Natural killer cell (primary cell): ENCODE measurements around the gene C1orf226. TPM values are rescaled to one million over a fixed set of nuclear protein-coding genes. Genes with fewer than 3 reads are reported as not detected.
"Not testable (repeated sequence)": the region's sequence is repeated elsewhere in the genome, so short reads cannot be mapped to it uniquely, and the experiment has no call there.

ENCODE experiments used
- ATAC-seq, 3 donors: fragments of 150-1000 bp in 2 of 3; fragments of 200-7000 bp in 1 of 3; cut with Tn5 transposase; 1 replicate in 1 of 3; 2 replicates in 2 of 3; pipeline ENCODE4 v1.10.0; 2021; ENCODE audit warnings: mild to moderate bottlenecking in 2 of 3, moderate library complexity in 2 of 3
- DNase-seq, 2 donors: peaks; one replicate each; pipeline versions ENCODE4 v3.0.0 to v3.0.0-alpha.2; 2013 to 2021; ENCODE audit warnings: mixed read lengths in 1 of 2
- H3K27ac ChIP-seq: one replicate; pipeline ENCODE4 v1.5.1; 2013; ENCODE audit warnings: mild to moderate bottlenecking, low read length
- H3K27me3 ChIP-seq: one replicate; pipeline ENCODE4 v1.6.1; 2013; ENCODE audit warnings: low read length; ENCODE audit not compliant: control insufficient read depth, insufficient read depth
- H3K36me3 ChIP-seq: one replicate; pipeline ENCODE4 v1.6.1; 2013; ENCODE audit warnings: low read length; ENCODE audit not compliant: control insufficient read depth, insufficient read depth
- H3K4me1 ChIP-seq: one replicate; pipeline ENCODE4 v1.6.1; 2013; ENCODE audit warnings: low read length; ENCODE audit not compliant: control insufficient read depth, insufficient read depth
- H3K4me3 ChIP-seq: one replicate; pipeline ENCODE4 v1.5.1; 2013; ENCODE audit warnings: low read length
- H3K9me3 ChIP-seq: one replicate; pipeline ENCODE4 v1.6.1; 2013; ENCODE audit warnings: low read length; ENCODE audit not compliant: control insufficient read depth, insufficient read depth
- H3K27ac Mint-ChIP-seq, 2 donors: one replicate each; pipeline ENCODE4 v1.8.0; 2022; ENCODE audit warnings: mild to moderate bottlenecking in 2 of 2, mixed read lengths in 2 of 2, moderate library complexity in 1 of 2
- H3K27me3 Mint-ChIP-seq, 2 donors: one replicate each; pipeline ENCODE4 v1.8.0; 2022; ENCODE audit warnings: low read depth in 2 of 2, mixed read lengths in 2 of 2
- H3K36me3 Mint-ChIP-seq: one replicate; pipeline ENCODE4 v1.8.0; 2022; ENCODE audit warnings: mixed read lengths
- H3K4me1 Mint-ChIP-seq, 2 donors: one replicate each; pipeline ENCODE4 v1.8.0; 2022; ENCODE audit warnings: mixed read lengths in 2 of 2
- H3K4me3 Mint-ChIP-seq: one replicate; pipeline ENCODE4 v1.8.0; 2022; ENCODE audit warnings: mild to moderate bottlenecking, moderate library complexity, mixed read lengths
- H3K9me3 Mint-ChIP-seq, 2 donors: one replicate each; pipeline ENCODE4 v1.8.0; 2022; ENCODE audit warnings: mixed read lengths in 2 of 2
- CTCF ChIP-seq: fragments of 200-600 bp; IDR thresholded peaks from one replicate; pipeline ENCODE4 v1.8.0; 2022; ENCODE audit warnings: antibody characterized with exemption
- WGBS: methylation state at CpG from one replicate; pipeline ENCODE4 v1.1.7; 2013; ENCODE audit warnings: missing lambda C conversion rate; ENCODE audit not compliant: insufficient coverage; 5-methylcytosine and 5-hydroxymethylcytosine counted together
- intact Hi-C: fragments of 100-400 bp; cut with micrococcal nuclease; formaldehyde crosslinking; loops from one replicate; pipeline ENCODE4 v1.14.2; 2022
- total RNA-seq, 4 donors: library from RNA; stranded (reverse); fragments of 120-200 nt in 1 of 4; gene quantifications; one replicate each; pipeline versions ENCODE4 v1.2.3 to v1.2.4, GENCODE V29; 2013 to 2022

C1orf226 gene
- total RNA-seq, 3 donors from 2014 or later (not counting 1 experiment from before 2014, with no cell fraction given) = 0.09 to 0.34 (median 0.13) TPM

- Mint-ChIP-seq H3K27me3 (peaks cover 0 to 5% of the 10 kb centered on the region in 2 donors), H3K9me3 (no peaks in the 10 kb centered on the region), H3K36me3 (no peaks in the 10 kb centered on the region), H3K4me1 (no peaks in the 10 kb centered on the region), H3K4me3 (no peak overlapping the region), H3K27ac (no peak overlapping the region)
- DNase-seq = no peak
- Histone ChIP-seq H3K27me3 (no peaks in the 10 kb centered on the region), H3K27ac (no peak overlapping the region), H3K4me1 (no peaks in the 10 kb centered on the region), H3K4me3 (no peak overlapping the region), H3K36me3 (no peaks in the 10 kb centered on the region), H3K9me3 (no peaks in the 10 kb centered on the region)
- ATAC-seq = no peak
- intact Hi-C loops = no loop called here
- WGBS = 72% methylated on average over 11 of the region's 11 CpGs
- TF ChIP-seq CTCF = no peak
These were observed 31.7 kb upstream of the C1orf226 start for GRCh38 chr1:162349635-162350330.

GRCh38 chr1:162351246-162351842 lies 30.2 kb upstream of the C1orf226 start:
- no peak overlapping the region for H3K27ac ChIP-seq
- Mint-ChIP-seq H3K27me3 (peaks cover 0 to 7% of the 10 kb centered on the region in 2 donors), H3K36me3 (no peaks in the 10 kb centered on the region), H3K27ac (no peak overlapping the region), H3K4me1 (no peaks in the 10 kb centered on the region), H3K4me3 (no peak overlapping the region), H3K9me3 (no peaks in the 10 kb centered on the region)
- intact Hi-C loops = no loop called here
- WGBS = 83% methylated on average over 6 of the region's 6 CpGs
- H3K36me3 ChIP-seq = no peaks in the 10 kb centered on the region
- no peaks in the 10 kb centered on the region for H3K27me3 ChIP-seq
- TF ChIP-seq CTCF = no peak
- ATAC-seq (no peak), DNase-seq (no peak)
- no peaks in the 10 kb centered on the region for H3K4me1 ChIP-seq
- H3K9me3 ChIP-seq = no peaks in the 10 kb centered on the region
- H3K4me3 ChIP-seq = no peak overlapping the region

- H3K4me1 ChIP-seq, H3K27ac Mint-ChIP-seq, H3K4me1 Mint-ChIP-seq, H3K27me3 ChIP-seq, H3K27ac ChIP-seq, H3K36me3 ChIP-seq, H3K27me3 Mint-ChIP-seq, H3K9me3 Mint-ChIP-seq, intact Hi-C loops, ATAC-seq, H3K4me3 ChIP-seq, H3K36me3 Mint-ChIP-seq, DNase-seq, H3K9me3 ChIP-seq, H3K4me3 Mint-ChIP-seq: not testable (repeated sequence)
- WGBS = 81% methylated on average over 3 of the region's 4 CpGs
These were observed 29.7 kb upstream of the C1orf226 start for GRCh38 chr1:162351874-162352273.

GRCh38 chr1:162353078-162353477 lies 28.4 kb upstream of the C1orf226 start:
- peaks cover 6 to 7% of the 10 kb centered on the region in 2 donors for H3K27me3 Mint-ChIP-seq
- no peaks in the 10 kb centered on the region for H3K9me3 Mint-ChIP-seq
- no peaks in the 10 kb centered on the region for H3K36me3 Mint-ChIP-seq
- H3K4me3 Mint-ChIP-seq = no peak overlapping the region
- no peaks in the 10 kb centered on the region for H3K9me3 ChIP-seq
- no peak overlapping the region for H3K27ac Mint-ChIP-seq
- H3K36me3 ChIP-seq = no peaks in the 10 kb centered on the region
- TF ChIP-seq CTCF = no peak
- intact Hi-C loops = no loop called here
- no peak overlapping the region for H3K4me3 ChIP-seq
- H3K4me1 ChIP-seq = no peaks in the 10 kb centered on the region
- no peaks in the 10 kb centered on the region for H3K27me3 ChIP-seq
- DNase-seq (no peak), ATAC-seq (no peak)
- WGBS = 77% methylated on average over 9 of the region's 9 CpGs
- no peak overlapping the region for H3K27ac ChIP-seq
- H3K4me1 Mint-ChIP-seq = peaks cover 0 to 5% of the 10 kb centered on the region in 2 donors
